Activated naive CD8-positive, alpha-beta T cell (primary cell): Measurements from ENCODE around the gene NAPB.
"Not testable (repeated sequence)": the region's sequence is repeated elsewhere in the genome, so short reads cannot be mapped to it uniquely, and the experiment has no call there.

Source experiments
- H3K27ac Mint-ChIP-seq: one replicate; pipeline ENCODE4 v1.8.0; 2021; ENCODE audit warnings: mixed read lengths
- H3K27me3 Mint-ChIP-seq: one replicate; pipeline ENCODE4 v1.8.0; 2021; ENCODE audit warnings: mixed read lengths
- H3K36me3 Mint-ChIP-seq: one replicate; pipeline ENCODE4 v1.8.0; 2021; ENCODE audit warnings: mixed read lengths
- H3K4me1 Mint-ChIP-seq: one replicate; pipeline ENCODE4 v1.8.0; 2021; ENCODE audit warnings: low read depth, mixed read lengths
- H3K4me3 Mint-ChIP-seq: one replicate; pipeline ENCODE4 v1.8.0; 2021; ENCODE audit warnings: mild to moderate bottlenecking, mixed read lengths
- H3K9me3 Mint-ChIP-seq: one replicate; pipeline ENCODE4 v1.8.0; 2021; ENCODE audit warnings: low read depth, mixed read lengths

Gene NAPB

DNA sequence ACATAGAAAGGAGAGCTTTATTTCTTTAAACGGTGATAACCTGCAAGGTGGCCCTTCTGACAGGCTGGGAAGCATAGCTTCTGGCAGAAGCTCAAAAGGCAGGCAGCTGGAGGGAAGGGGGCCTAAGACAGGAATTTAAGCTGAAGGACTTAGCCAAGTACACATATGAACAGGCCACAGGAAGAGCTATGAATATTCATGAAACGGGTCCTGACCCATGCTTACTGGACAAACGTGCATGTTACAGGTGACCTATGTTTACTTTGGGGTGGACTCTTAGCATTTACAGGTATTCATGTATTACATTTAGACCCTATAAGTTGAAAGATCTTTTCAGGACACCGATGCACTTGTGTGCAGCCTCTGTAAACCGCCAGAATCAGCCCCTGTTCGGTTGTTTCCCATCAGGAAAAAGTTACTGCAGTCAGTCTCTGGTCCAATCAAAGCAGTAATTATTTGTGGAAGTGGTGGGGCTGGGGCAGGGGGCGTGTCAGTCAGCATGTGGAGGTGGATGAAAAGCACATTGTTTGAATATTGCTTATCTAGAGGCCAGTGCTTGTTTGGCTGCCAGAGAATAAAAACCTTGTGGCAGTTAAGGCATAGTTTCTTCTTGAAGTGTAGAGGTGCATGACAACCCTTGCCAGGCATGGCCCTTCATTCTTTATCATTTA lies 62.2 kb downstream of the NAPB start:
- Mint-ChIP-seq H3K27me3 (no peaks in the 10 kb centered on the region), H3K9me3 (no peaks in the 10 kb centered on the region), H3K36me3 (peaks cover 5% of the 10 kb centered on the region), H3K4me1 (peaks cover 39% of the 10 kb centered on the region), H3K27ac (peak overlapping the region; percentile 84), H3K4me3 (peak overlapping the region; percentile 82)

DNA sequence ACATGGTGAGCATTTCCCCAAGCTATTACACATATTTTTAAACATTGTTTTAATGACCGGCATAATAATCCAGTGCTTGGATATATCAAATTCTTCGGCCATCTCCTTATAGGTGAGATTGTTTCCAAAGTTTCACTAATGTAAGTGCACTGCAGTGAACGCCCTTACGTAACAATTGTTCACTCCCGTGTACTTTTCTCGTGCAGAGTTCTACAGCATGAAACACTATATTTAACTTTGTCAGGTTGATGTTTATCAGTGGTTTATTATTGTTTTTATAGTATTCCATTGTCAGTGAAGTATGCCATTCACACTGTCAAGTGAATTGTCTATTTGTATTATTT lies 62.8 kb downstream of the NAPB start:
- H3K9me3 Mint-ChIP-seq = no peaks in the 10 kb centered on the region
- peak overlapping the region; percentile 84 for H3K27ac Mint-ChIP-seq
- no peaks in the 10 kb centered on the region for H3K27me3 Mint-ChIP-seq
- peaks cover 38% of the 10 kb centered on the region for H3K4me1 Mint-ChIP-seq
- peak overlapping the region; percentile 82 for H3K4me3 Mint-ChIP-seq
- peaks cover 5% of the 10 kb centered on the region for H3K36me3 Mint-ChIP-seq

DNA sequence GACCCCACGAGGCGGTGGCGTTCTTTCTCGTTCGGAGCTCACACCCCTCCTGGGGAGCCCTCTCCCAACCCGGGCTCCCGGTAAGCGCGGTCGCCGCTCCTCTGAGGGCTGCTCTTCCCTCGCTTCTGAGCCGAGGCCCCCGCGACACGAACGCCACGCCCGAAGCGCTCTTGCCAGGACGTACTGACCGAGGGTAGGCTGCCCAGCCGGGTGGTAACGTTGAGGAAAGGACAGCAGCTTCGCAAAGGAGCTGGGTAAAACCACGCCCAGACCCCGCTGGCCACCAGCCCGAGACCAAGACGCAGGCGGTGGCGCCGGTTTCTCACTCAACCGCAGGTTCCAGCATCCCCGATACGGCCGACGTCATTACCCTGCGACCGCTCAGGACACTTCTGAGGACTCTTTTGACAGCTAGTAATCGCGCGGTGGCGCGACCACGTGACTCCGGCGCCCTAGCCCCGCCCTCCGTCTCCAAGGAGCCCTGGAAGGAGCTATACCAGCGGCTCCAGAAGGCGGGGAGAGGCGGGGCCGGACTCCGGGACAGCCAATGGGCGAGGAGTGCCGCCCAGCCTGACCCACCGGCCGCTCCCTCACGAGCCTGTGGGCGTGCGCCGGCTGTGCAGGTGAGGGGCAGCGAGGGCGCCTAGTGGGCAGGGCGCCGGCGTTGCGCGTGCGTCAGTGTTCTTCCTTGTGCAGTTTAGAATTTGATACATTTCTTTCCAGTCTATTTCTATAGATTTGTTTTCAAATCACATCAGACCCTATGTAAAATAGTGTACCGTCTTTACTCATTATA lies 63.3 kb downstream of the NAPB start:
- Mint-ChIP-seq H3K4me1 (peaks cover 33% of the 10 kb centered on the region), H3K27ac (peak overlapping the region; percentile 93), H3K27me3 (no peaks in the 10 kb centered on the region), H3K9me3 (no peaks in the 10 kb centered on the region), H3K36me3 (peaks cover 5% of the 10 kb centered on the region), H3K4me3 (peak overlapping the region; percentile 91)

DNA sequence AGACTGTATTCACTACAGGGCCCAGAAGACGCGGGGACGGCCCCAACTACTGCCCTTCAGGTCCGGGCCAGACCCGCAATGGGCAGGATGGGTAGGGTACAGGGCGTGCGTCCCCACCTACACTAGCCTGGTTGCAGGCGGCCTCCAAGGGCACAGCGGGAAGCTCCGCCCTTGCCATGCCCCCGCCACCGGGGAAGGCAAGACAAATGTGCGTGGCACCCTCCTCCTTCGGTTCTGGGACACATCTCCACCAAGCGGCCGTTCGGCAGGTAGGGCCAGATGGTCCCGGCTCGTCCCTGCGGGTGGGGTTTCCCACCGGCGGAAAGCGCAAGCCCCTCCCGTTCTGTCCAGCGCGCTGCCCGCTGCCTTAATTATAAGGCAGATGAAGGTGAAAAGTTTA lies 65.1 kb downstream of the NAPB start:
- Mint-ChIP-seq H3K27ac (no peak overlapping the region), H3K27me3 (no peaks in the 10 kb centered on the region), H3K9me3 (no peaks in the 10 kb centered on the region), H3K4me3 (no peak overlapping the region), H3K4me1 (peaks cover 43% of the 10 kb centered on the region), H3K36me3 (peaks cover 8% of the 10 kb centered on the region)

DNA sequence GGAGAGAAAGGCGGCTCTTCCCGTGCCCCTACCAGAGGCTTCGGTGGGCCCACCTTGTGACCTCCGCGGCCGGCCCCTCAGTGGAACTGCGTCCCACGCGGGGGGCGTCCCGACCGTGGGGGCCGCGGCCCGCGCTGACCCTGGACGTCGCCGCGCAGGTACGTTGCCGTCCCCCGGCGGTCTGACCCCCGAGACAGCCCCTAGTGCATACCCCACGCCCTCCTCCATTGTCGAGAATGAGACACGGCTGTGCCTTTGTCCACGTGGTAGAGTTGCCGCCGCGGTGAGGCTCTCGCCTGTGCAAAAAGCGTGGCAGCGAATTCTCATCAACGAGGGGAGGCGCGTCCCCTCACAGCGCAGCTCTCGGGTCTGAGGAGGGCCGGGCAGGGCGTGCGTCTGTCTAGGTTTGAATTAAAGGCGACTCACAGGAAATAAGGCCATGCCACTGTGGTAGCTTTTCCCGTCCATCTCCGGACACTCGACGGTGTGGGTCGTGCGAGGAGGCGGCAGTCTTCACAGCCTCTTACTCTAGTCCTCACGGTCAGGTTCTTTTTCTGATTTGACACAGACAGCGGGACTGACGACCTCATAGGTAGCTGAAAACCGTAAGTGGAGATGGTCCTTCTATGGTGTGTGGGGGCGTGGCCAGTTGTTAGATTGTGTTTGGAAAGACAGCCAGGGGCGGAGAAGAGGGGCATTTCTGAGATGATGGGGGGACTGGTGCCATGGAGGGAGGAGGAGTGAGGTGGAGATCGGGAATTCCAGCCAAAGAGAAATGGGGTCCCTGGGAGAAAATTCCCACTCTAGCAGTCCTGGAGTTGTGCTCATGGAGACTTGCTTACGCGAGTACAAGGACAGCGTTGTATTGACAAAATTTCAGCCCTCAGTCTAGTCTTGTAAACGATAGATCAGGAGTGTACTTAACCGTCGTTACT lies 70.1 kb downstream of the NAPB start:
- no peaks in the 10 kb centered on the region for H3K9me3 Mint-ChIP-seq
- H3K27ac Mint-ChIP-seq = peak overlapping the region; percentile 99
- H3K4me1 Mint-ChIP-seq = peaks cover 30% of the 10 kb centered on the region
- H3K4me3 Mint-ChIP-seq = peak overlapping the region; percentile 94
- H3K27me3 Mint-ChIP-seq = no peaks in the 10 kb centered on the region
- peaks cover 8% of the 10 kb centered on the region for H3K36me3 Mint-ChIP-seq

DNA sequence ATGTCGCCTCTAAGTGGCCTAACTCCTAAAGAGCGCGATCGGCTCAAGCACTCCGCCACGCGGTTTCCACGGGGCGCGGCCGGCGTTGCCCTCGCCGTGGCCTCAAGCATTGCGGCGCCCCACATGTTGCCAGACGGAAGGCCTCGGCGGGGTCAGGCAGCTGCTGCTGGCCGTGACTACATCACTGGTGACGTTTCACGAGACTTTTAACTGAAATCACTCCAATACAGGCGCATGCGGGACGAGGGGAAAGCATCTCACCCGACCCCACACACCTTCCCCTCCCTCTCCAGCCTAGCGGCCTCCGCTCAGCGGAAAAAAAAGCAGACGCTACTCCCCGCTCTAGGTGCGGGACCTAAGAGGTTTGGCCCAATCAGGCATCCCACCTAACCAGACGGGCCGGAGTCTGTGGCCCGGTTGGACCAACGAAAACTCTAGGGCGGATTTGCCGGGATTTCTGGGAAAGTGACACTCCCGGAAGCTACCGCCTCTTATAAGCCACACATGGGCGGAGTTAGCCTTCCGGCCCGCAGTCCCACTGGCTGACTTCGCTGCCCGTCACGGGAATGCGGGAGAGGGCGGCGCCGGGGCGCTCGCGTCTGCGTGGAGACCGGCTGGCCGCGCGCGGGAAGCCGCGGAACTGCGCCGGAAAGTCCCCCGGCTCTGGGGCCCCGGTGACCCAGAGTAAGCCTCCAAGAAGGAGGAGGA lies 70.9 kb downstream of the NAPB start, which contains the start of gene NXT1:
TSS of gene NXT1 (plus strand) at position 596 of the 708 bp plus-strand sequence. CDS start 3,251 bp downstream, outside the sequence.
- Mint-ChIP-seq H3K9me3 (no peaks in the 10 kb centered on the region), H3K4me1 (peaks cover 30% of the 10 kb centered on the region), H3K27me3 (no peaks in the 10 kb centered on the region), H3K27ac (peak within 1 kb of the TSS; percentile 100), H3K4me3 (peak within 1 kb of the TSS; percentile 94), H3K36me3 (peaks cover 8% of the 10 kb centered on the region)

DNA sequence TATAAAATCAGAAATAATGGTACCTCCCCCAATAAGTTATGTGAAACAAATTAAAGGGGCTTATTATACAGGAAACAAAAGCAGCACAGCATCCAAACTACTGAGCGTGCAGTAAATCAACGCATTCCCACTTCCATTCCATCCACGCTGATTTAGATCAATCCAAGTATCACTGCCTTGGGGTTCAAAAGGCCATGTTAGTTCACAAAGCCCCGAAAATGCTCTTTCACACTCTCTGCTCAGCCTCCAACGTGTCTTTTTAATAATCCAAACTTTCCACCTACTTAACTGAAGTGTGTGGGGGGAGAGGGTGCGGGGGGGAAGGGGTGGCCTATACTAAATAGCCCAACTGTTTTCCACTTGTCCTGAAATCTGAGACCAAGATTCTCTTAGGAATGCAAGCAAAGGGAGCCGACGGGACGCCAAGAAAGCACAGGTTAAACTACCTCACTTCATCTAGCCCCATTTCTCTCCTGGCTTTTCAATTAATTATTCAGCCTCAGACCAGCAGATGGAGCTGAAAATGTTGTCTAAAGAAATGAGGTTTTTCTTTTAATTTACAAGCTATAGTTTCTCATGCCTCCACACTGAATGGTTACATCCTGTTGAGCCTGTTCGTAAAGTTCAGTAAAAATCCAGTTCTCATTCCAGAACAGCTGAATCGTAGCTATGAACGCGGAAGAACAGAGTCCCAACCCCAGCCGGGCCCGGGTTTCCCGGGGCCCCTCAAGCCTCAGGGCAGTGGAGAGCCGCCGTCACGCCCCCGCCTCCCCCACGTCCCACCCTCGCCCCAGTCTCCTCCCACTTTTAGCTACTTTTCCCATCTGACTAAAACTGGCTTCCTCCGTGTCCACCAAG lies 71.7 kb downstream of the NAPB start:
- Mint-ChIP-seq H3K4me3 (peak overlapping the region; percentile 94), H3K27me3 (no peaks in the 10 kb centered on the region), H3K36me3 (peaks cover 3% of the 10 kb centered on the region), H3K4me1 (peaks cover 30% of the 10 kb centered on the region), H3K9me3 (no peaks in the 10 kb centered on the region), H3K27ac (peak overlapping the region; percentile 100)

DNA sequence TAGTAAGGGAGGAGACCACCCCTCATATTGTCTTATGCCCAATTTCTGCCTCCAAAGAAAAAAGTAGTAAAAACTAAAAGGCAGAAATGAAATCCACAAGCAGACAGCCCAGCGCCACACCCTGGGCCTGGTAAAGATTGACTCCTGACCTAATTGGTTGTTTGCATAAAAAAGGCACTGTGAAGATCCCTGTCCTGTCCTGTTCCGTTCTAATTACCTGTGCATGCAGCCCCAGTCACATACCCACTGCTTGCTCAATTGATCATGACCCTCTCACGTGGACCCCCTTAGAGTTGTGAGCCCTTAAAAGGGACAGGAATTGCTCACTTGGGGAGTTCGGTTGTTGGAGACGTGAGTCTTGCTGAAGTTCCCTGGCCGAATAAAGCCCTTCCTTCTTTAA lies 72.8 kb downstream of the NAPB start:
- not testable (repeated sequence) for H3K9me3 Mint-ChIP-seq

DNA sequence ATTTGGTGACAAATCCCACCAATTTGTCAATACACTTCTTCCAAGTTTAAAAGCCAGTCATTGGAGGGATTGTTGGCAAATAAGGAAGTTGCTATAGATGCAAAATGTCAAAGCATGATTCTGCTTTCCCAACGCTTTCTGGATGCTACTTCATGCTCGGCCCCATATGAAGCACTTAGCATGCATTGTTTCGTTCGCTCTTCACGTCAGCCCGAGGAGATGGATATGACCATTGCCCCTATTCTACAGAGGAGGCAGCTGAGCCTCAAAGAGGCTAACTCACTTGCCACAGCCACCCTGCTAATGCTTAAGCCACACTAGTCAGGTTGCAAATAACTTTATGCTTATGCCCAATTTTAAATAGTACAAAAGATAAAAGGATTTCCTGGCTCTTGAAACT lies 73.5 kb downstream of the NAPB start:
- Mint-ChIP-seq H3K4me3 (no peak overlapping the region), H3K4me1 (peaks cover 25% of the 10 kb centered on the region), H3K36me3 (peaks cover 3% of the 10 kb centered on the region), H3K27ac (peak overlapping the region; percentile 73), H3K9me3 (no peaks in the 10 kb centered on the region), H3K27me3 (no peaks in the 10 kb centered on the region)

More for the DNA sequence above, 72.8 kb downstream of the NAPB start:
- peak overlapping the region; percentile 12 for H3K4me3 Mint-ChIP-seq
- H3K27me3 Mint-ChIP-seq, H3K36me3 Mint-ChIP-seq: not testable (repeated sequence)
- H3K4me1 Mint-ChIP-seq = peaks cover 27% of the 10 kb centered on the region
- H3K27ac Mint-ChIP-seq = peak overlapping the region; percentile 100

DNA sequence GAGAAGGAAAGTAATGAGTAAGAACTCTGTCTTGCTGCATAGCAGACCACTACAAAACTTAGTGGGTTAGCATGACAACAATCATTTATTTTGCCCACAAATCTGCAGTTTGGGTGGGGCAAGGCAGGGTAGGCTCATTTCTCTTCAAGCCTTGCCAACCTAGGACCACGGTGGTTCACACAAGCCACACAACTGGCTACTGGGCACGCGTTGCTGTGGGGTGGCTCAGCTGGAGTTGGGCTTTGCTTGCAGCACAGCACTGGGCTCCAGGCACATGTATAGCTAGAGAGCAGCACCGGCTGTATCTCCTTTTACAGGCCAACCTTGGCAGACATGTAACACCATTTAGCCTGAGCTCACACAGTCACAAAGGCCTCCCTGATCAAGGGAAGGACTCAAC lies 75.3 kb downstream of the NAPB start:
- H3K27me3 Mint-ChIP-seq = no peaks in the 10 kb centered on the region

DNA sequence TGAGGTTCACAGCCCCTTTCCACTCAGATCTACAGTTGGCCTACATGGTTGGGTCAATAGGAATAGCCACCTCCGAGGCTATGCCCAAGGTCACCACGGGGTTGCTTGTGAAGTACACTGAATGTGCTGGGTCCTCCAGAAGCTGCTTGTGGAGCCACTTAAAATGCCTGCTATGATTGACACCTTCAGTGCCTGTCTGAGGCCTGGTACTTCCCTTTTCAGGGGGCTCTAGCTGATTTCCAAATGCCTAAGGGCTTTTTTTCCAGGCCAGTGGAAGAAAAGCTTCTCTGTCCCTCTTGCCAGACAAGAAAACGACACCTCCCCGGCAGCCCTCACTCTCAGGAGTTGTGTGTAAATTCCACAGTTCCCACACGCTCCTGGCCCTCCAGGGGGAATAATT lies 77.0 kb downstream of the NAPB start:
- H3K36me3 Mint-ChIP-seq = no peaks in the 10 kb centered on the region
- H3K9me3 Mint-ChIP-seq = no peaks in the 10 kb centered on the region
- H3K4me1 Mint-ChIP-seq = peaks cover 5% of the 10 kb centered on the region
- no peaks in the 10 kb centered on the region for H3K27me3 Mint-ChIP-seq
- H3K27ac Mint-ChIP-seq = no peak overlapping the region
- H3K4me3 Mint-ChIP-seq = no peak overlapping the region

More for the DNA sequence above, 75.3 kb downstream of the NAPB start:
- Mint-ChIP-seq H3K4me1 (peaks cover 12% of the 10 kb centered on the region), H3K4me3 (no peak overlapping the region), H3K27ac (no peak overlapping the region), H3K9me3 (no peaks in the 10 kb centered on the region), H3K36me3 (no peaks in the 10 kb centered on the region)

DNA sequence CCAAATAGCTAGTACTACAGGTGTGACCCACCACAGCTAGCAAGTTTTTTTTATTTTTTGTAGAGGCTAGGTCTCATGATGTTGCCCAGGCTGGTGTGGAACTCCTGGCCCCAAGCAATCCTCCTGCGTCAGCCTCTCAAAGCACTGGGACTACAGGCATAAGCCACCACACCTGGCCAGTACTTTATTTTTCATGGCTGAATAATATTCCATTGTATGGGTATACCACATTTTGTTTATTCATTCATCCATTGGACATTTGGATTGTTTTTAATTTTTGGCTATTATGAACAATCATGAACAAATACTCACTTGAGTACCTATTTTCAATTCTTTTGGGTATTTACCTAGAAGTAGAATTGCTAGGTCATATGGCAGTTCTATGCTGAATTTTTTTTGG lies 77.7 kb downstream of the NAPB start:
- Mint-ChIP-seq H3K36me3 (no peaks in the 10 kb centered on the region), H3K27me3 (no peaks in the 10 kb centered on the region), H3K4me1 (no peaks in the 10 kb centered on the region), H3K9me3 (no peaks in the 10 kb centered on the region), H3K27ac (no peak overlapping the region), H3K4me3 (no peak overlapping the region)

DNA sequence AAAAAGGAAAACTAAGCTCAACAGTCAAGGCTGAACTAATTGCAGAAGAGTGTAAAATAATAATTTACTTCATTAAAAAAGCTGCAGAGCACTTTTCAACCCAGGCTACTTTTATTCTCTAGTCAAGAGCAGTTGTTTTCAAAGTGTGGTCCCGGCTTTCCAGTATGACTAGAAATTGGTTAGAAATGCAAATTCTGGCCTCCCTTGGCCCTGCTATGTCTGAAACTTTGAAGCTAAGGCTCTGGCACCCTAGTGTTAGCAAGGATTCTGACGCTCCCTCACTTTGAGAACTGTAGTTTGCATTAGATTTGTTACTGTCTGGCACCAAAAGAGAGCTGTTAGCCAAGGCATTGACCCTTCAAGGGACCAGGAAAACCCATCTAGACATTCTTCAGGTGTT lies 80.2 kb downstream of the NAPB start:
- Mint-ChIP-seq H3K4me1 (no peaks in the 10 kb centered on the region), H3K4me3 (no peak overlapping the region), H3K36me3 (no peaks in the 10 kb centered on the region), H3K27me3 (no peaks in the 10 kb centered on the region), H3K9me3 (no peaks in the 10 kb centered on the region), H3K27ac (no peak overlapping the region)

DNA sequence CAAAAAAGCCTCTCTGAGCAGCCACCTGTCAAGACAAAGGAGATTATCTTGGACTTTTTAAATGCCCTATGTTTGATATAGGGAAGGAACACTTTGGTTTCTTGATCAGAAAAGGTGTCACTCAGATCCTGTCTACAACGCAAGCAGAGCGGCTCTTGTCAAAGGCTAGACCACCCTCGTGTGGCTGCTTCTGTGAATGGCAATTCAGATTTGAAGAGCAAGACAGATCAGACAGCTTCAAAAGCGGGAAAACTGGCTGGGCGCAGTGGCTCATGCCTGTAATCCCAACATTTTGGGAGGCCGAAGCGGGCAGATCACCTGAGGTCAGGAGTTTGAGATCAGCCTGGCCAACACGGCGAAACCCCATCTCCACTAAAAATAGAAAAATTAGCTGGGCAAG lies 80.8 kb downstream of the NAPB start:
- H3K27ac Mint-ChIP-seq = no peak overlapping the region
- no peaks in the 10 kb centered on the region for H3K4me1 Mint-ChIP-seq
- H3K4me3 Mint-ChIP-seq = no peak overlapping the region
- no peaks in the 10 kb centered on the region for H3K9me3 Mint-ChIP-seq
- no peaks in the 10 kb centered on the region for H3K27me3 Mint-ChIP-seq
- no peaks in the 10 kb centered on the region for H3K36me3 Mint-ChIP-seq
